Calu3 (cell line): ENCODE data around the gene GCSAM. TPM values are rescaled to one million over a fixed set of nuclear protein-coding genes. Genes with fewer than 3 reads are reported as not detected.

Experiments
- BruUV-seq: library from RNA; stranded (reverse); fragments of 400-500 nt; replicated peaks from 2 replicates; lab custom pipeline; 2021; lab: Mats Ljungman, UMichigan
- CTCF ChIA-PET: fragments of 300-600 bp; sonication (Branson Sonifier 250); formaldehyde crosslinking; loops from one replicate; lab custom pipeline; 2022; ENCODE audit warnings: antibody characterized with exemption; lab: Charles Lee
- DNase-seq: peaks from one replicate; pipeline ENCODE4 v3.0.0; 2022
- H3K27ac Mint-ChIP-seq: one replicate; pipeline ENCODE4 v1.8.0; 2022; ENCODE audit warnings: mixed read lengths; ENCODE audit not compliant: unreplicated experiment
- H3K27me3 Mint-ChIP-seq: one replicate; pipeline ENCODE4 v1.8.0; 2022; ENCODE audit warnings: mixed read lengths; ENCODE audit not compliant: unreplicated experiment
- H3K36me3 Mint-ChIP-seq: one replicate; pipeline ENCODE4 v1.8.0; 2022; ENCODE audit warnings: mild to moderate bottlenecking, moderate library complexity, mixed read lengths; ENCODE audit not compliant: insufficient read depth, unreplicated experiment
- H3K4me1 Mint-ChIP-seq: one replicate; pipeline ENCODE4 v1.8.0; 2022; ENCODE audit warnings: mild to moderate bottlenecking, low read depth, mixed read lengths; ENCODE audit not compliant: unreplicated experiment
- H3K4me3 Mint-ChIP-seq: one replicate; pipeline ENCODE4 v1.8.0; 2022; ENCODE audit warnings: mild to moderate bottlenecking, low read depth, moderate library complexity, mixed read lengths; ENCODE audit not compliant: unreplicated experiment
- H3K9me3 Mint-ChIP-seq: one replicate; pipeline ENCODE4 v1.8.0; 2022; ENCODE audit warnings: low read depth, mixed read lengths; ENCODE audit not compliant: unreplicated experiment
- CTCF ChIP-seq: fragments of 200-600 bp; IDR thresholded peaks from one replicate; pipeline ENCODE4 v1.8.0; 2022; ENCODE audit warnings: antibody characterized with exemption; ENCODE audit not compliant: unreplicated experiment
- intact Hi-C: fragments of 100-400 bp; cut with micrococcal nuclease; formaldehyde crosslinking; loops from one replicate; pipeline ENCODE4 v1.10.0; 2022; ENCODE audit not compliant: unreplicated experiment
- total RNA-seq: library from RNA; stranded (reverse); gene quantifications from 2 replicates; pipeline ENCODE4 v1.2.3, GENCODE V29; 2022

Gene GCSAM
- total RNA-seq, 1 experiment from 2014 or later, result not detected

GRCh38 chr3:112111785-112112402 is 21.2 kb downstream of the GCSAM start:
- H3K36me3 Mint-ChIP-seq, result peaks cover 25% of the 10 kb centered on the region
- H3K4me1 Mint-ChIP-seq, result no peaks in the 10 kb centered on the region
- intact Hi-C loops, result loop anchor here (1.0 to 5.0 kb wide), 2 partner anchors 181 to 405 kb away; no protein-coding TSS in a partner anchor
- no peaks in the 10 kb centered on the region for H3K27me3 Mint-ChIP-seq
- H3K4me3 Mint-ChIP-seq, result no peak overlapping the region
- CTCF ChIA-PET, result interaction anchor here (0.8 to 1.6 kb wide), 8 partner anchors 9 to 182 kb away, joined by 3 to 11 read pairs (median 5); partner anchors contain the start of gene SLC9C1
- no peaks in the 10 kb centered on the region for H3K9me3 Mint-ChIP-seq
- no peak overlapping the region for H3K27ac Mint-ChIP-seq
- DNase-seq, result peak; percentile 47
- peak; percentile 37 for TF ChIP-seq CTCF
- BruUV-seq, result no TSS peak

DNA sequence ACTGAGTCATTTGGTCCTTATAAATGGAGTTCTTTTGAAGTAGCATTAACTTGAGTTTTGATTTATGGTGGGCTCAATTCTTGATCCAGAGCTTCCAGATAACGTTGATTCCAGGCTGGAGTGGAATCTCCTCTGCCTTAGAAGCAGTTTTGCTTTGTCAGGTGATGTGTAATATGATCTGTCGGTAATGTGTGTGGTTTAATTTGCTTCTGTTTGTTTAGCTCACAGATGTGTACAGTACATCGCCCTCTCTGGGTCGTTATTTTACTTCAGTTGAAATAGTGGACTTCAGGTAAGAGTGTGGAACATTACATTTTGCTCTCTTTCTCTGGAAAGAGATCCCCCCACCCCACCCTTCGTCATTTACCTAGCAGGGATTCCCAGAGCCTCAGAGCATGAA is 23.7 kb downstream of the GCSAM start:
- TF ChIP-seq CTCF, result no peak
- H3K9me3 Mint-ChIP-seq, result no peaks in the 10 kb centered on the region
- intact Hi-C loops, result no loop called here
- H3K27ac Mint-ChIP-seq, result no peak overlapping the region
- no TSS peak for BruUV-seq
- no peak for DNase-seq
- CTCF ChIA-PET, result interaction anchor here (0.7 kb wide), 1 partner anchor 1510 kb away, joined by 7 read pairs; no protein-coding TSS in a partner anchor
- no peak overlapping the region for H3K4me3 Mint-ChIP-seq
- peaks cover 24% of the 10 kb centered on the region for H3K36me3 Mint-ChIP-seq
- H3K27me3 Mint-ChIP-seq, result no peaks in the 10 kb centered on the region
- no peaks in the 10 kb centered on the region for H3K4me1 Mint-ChIP-seq

DNA sequence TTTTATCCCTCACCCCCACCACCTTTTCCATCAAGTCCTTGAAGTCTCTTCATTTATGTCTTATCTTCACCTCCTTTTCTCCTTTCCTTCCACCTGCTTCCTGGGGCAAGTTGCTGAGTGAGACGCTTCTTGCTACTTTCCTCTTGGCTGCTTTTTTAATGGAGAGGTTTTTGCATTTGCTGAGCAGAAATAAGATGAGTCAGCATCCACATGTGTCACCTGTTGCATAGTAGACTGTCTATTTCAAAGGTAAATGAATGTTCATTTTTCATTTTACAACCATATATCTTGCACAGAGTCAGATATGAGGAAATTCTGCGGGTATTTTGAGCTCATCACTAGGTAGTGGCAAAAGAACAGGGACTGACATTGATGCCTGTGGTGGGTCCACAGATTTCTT is 28.3 kb downstream of the GCSAM start:
- TF ChIP-seq CTCF, result no peak
- DNase-seq, result no peak
- H3K9me3 Mint-ChIP-seq, result no peaks in the 10 kb centered on the region
- CTCF ChIA-PET, result no interaction called here
- no peak overlapping the region for H3K4me3 Mint-ChIP-seq
- intact Hi-C loops, result no loop called here
- H3K27ac Mint-ChIP-seq, result no peak overlapping the region
- H3K27me3 Mint-ChIP-seq, result no peaks in the 10 kb centered on the region
- BruUV-seq, result no TSS peak
- H3K36me3 Mint-ChIP-seq, result peaks cover 14% of the 10 kb centered on the region
- peaks cover 19% of the 10 kb centered on the region for H3K4me1 Mint-ChIP-seq

GRCh38 chr3:112101916-112102315 is 31.1 kb downstream of the GCSAM start:
- Mint-ChIP-seq H3K4me1 (peaks cover 46% of the 10 kb centered on the region), H3K27me3 (no peaks in the 10 kb centered on the region), H3K4me3 (no peak overlapping the region), H3K9me3 (no peaks in the 10 kb centered on the region), H3K27ac (no peak overlapping the region), H3K36me3 (peaks cover 11% of the 10 kb centered on the region)
- intact Hi-C loops, result no loop called here
- no TSS peak for BruUV-seq
- DNase-seq, result no peak
- no peak for TF ChIP-seq CTCF
- CTCF ChIA-PET, result interaction anchor here (0.6 kb wide), 1 partner anchor 1022 kb away, joined by 3 read pairs; no protein-coding TSS in a partner anchor
